Hypothalamus (tissue), 51 donors: Measurements from ENCODE around the gene WDR31.
A peak's percentile ranks its signal among the peaks of the same experiment; 100 is the strongest.
"Not testable (repeated sequence)": the region's sequence is repeated elsewhere in the genome, so short reads cannot be mapped to it uniquely, and the experiment has no call there.

Experiments
- DNase-seq, 51 donors: peaks; one replicate each; lab custom pipeline; 2025; lab: John Stamatoyannopoulos, UW

Gene WDR31

DNA sequence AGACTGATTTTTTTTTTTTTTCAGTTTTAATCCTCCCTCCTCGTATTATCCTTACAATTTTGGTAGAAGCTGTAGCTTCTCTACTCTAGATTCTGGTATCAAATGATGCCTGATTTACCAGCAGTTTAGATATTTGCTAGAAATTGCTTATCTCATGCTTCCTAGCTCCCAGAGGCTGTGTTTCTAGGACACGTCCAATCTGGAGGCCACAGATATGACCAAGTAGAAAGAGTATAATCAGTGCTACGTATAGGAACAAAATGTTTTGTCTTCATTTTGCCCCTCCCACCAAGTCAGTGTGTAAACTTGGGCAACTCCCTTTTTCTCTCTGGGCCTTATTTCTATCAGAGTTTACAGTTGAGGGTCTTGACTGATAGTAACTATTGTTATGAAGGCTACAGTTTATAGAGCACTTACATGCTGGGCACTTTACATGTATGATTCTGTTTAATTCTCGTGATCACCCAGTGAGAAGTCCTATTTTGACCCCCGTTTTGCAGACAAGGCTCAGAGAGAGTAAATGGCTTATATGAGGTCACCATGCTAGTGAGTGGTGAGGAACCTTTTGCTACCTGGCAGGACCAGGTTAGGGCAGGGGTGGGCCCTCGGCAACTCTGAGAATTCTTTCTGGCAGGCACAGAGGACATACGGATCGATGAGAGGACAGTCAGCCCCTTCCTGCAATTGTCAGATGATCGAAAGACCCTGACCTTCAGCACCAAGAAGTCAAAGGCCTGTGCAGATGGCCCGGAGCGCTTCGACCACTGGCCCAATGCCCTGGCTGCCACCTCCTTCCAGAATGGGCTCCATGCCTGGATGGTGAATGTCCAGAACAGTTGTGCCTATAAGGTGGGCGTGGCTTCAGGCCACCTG is 29.1 kb upstream of the WDR31 start:
- DNase-seq: no peak

DNA sequence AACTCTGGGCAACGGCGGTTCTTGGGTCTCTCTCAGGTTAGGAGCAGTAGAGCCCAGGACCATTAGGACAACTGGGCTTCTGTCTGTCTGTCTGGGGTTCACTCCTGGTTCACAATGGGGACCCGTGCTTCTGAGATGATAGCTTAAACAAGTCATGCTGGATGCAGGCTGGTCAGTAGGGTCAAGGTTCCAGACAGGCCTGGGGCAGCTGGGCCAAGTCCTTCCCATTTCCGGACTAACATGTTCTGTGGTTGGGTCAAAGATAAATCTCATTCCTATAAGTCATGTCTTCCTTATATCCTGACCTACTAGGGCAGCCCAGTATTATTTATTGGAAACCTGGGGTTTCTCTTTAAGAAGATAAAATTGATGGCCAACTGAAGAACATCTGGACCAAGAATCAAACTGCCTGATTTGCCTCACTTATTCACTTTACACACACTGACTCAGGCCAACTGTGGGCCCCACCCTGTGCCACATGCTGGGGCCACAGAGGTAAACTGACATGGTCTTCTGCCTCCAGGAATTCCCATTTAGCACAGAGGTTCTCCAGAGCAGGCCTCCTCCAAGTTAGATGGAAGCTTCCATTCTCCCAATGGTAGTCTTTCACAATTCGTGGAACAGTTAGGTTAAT is 28.4 kb upstream of the WDR31 start:
- no peak for DNase-seq

DNA sequence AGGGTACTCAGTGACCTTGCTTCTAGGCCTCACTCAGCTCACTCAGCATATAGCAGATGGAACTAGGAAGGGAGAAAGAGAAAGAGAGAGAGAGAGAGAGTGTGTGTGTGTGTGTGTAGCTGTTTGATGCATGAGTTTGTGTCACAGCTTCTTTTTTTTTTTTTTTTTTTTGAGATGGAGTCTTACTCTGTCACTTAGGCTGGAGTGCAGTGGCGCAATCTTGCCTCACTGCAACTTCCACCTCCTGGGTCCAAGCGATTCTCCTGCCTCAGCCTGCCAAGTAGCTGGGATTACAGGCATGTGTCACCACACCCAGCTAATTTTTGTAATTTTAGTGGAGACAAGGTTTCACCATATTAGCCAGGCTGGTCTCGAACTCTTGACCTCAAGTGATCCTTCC is 25.6 kb upstream of the WDR31 start:
- DNase-seq: not testable (repeated sequence)

DNA sequence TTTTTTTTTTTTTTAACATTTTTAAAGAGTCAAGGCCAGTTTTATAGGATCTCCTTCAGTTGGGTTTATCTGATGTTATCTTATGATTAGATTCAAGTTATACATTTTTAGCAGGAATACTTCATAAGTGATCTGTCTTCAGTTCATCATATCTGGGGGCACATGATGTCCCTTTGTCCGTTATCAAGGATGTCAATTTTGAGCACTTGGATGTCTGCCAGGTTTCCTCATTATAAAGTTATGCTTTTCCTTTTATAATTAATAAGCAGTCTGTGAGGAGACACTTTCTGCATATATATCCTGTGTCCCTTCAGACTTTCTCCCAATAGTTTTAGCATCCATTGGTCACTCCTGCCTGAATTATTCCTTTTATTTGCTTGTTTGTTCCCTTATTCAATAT is 24.9 kb upstream of the WDR31 start:
- DNase-seq: no peak

DNA sequence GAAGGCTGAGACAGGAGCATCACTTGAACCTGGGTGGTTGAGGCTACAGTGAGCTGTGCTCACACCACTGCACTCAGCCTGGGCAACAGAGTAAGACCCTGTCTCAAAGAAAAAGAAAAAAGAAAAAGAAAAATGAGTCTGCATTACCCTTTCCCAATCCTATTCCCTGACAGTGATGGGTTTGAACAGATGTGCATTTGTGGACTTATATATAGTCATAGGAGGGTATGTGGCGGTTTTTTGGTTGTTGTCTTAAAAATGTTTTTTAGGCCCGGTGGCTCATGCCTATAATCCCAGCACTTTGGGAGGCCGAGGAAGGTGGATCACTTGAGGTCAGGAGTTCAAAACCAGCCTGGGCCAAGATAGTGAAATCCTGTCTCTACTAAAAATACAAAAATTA is 23.3 kb upstream of the WDR31 start:
- DNase-seq: no peak

DNA sequence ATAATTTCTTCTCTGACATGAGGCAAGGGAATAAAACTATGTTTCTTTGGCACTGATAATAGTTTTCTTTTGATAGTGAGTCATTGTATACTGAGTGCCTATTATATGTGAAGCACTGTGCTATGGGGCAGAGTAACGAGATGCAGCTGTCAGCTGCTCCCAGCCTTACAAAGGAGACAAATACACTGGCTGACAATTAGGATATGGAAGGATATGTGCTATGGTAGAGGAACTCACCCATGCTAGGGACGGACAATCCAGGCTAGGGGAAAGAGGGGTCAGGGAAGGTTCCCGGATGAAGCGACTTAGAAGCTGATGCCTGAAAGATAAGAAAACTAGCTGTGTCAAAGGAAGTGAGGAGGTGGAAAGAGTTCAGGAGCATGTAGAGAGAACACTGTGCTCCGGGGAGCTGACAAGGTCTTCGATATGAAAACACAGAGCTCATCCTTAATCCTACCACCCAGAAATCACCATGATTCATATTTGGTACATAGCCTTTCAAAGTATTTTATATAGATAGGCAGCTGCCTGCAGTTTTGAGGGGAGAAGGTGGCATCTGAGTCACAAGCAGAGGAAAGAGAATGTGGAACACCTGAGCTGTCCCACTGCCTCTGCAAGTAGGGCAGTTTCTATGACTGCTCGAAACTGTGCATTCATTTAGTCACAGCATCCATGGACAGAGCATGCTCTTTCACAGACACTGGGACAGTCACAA is 21.4 kb upstream of the WDR31 start:
- DNase-seq: peak in 3 of 51 donors; percentile 12 to 69 (median 25)

DNA sequence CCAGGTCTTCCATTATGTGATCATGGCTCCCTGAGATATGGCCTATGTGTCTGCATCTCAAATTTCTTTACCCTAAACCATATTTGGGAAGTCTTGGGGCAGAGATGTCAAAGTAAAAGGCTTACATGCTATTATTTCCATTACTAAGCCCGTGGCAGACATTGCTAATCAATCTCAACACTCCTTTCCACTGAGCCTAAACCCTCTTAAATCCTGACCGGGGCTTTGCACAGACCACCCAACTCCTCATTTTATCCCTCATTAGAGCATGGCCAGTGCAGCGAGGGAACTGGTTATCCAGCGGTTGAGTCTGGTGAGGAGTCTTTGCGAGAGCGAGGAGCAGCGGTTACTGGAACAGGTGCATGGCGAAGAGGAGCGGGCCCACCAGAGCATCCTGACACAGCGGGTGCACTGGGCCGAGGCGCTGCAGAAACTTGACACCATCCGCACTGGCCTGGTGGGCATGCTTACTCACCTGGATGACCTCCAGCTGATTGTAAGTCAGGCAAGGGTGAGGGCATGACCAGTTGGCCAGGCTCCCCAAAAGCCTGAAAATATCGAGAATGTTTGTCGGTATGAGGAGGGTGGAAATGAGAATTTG is 20.3 kb upstream of the WDR31 start:
- DNase-seq: no peak

DNA sequence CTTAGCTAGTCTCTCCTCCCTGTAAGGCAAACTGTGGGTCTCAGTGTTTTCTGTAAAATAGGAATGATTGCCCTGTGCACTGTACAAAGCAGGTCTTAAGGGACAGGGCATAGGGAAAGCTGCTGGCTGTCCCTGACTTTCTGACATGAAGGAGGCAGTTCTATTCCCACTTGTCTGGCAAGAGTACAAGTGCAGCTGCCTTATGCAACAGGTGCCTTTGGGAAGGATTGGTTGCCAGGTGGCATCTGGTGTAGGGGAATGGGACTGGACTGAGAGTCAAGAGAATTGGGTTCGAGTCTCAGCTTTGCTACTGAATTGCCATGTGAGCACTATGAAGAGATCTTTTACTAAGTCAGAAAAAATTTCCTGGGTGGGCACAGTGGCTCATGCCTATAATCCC is 19.3 kb upstream of the WDR31 start:
- DNase-seq: no peak

DNA sequence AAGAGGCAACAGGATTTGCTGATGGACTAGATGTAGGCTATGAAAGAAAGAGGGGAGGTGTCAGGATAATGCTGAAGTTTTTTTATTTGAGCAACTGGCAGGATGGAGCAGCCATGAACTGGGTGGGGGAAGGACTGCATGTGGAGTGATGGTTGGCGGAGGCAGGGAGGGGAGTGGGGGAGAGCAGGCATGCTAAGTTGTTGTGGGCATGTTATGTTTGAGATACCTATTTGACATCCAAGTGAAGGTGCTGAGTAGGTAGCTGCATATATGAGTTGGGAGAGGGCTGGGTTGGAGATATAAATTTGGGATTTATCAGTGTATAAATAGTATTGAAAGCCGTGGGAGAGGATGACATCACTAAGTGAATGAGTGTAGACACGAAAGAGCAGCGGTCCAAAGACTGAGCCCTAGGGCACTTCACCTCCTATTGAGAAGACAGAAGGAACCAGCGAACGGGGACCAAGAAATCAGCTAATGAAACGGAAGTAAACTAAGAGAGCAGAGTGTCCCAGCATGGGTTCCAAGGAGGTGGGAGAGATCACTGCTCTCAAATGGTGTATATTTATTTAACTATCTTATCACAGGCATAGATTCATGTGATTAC is 16.7 kb upstream of the WDR31 start:
- DNase-seq: no peak

DNA sequence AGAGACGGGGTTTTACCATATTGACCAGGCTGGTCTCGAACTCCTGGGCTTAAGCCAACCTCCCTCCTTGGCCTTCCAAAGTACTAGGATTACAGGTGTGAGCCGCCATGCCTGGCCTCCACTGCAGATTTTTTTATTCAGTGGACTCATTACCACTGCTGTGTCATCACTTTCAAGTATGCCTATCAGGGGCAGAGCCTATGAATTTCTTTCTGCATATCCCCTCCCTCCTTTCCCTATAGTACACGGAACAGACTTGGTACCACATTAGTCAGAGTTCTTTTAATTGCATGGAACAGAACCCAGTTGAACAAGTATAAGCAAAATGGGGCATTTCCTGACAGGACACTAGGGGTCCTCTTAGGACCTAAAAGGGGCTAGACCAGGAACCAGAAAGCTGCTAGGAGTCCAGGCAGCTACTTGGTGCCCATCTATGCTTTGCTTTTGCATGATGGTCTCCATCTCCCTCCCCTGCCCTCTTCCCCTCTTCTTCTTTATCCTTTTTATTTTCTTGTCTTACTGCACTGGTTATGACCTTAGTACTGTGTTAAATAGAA is 15.0 kb upstream of the WDR31 start:
- no peak for DNase-seq

DNA sequence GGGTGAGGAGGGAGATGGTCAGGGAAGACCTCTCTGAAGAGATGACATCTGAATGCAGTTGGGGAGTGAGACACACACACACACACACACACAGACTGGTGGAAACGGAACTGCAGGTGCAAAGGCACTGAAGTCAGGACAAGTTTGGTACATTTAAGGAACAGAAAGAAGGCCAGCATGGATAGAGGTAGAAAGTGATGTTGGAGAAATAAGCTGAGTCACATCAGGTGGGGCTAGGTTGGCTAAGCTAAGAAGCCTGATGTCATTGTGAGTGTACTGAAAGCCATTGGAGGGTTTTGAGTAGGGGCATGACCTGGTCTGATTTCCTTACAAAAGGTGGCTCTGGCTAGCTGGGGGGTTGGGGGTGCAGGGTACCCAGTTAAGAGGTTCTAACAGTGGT is 12.3 kb upstream of the WDR31 start:
- no peak for DNase-seq

DNA sequence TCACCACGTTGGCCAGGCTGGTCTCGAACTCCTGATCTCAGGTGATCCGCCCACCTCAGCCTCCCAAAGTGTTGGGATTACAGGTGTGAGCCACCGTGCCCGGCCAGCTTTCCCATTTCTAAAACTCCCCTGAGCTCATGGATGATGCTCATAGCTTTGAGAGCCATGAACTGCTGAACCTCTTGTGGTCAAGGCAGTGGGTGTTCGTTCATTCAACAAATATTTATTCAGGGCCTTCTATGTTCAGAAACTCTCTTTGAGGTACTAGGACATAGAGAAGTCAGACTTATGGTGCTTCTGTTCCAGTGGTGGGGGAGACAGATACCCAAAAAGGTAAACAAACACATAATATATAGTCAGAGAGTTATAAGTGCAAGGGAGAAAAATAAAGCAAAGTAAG is 11.9 kb upstream of the WDR31 start:
- DNase-seq: no peak

DNA sequence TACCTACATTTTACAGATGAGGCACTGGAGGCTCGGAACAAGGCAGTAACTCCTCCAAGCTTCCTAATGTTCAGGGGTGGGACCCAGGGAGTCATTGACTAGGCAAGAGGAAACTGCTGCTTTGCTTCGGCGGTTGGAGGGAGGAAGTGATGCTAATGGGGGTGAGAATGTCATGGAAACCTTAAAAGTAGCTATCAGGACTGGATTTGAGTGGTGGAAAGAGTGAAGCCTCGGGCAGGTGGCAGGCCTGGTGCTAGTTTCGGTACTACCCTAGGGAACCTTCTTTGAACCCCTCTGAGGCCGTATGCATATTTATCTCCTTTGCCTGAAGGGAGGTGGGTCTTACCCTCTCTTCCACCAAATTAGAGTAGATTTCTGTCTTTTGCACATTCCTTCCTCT is 10.9 kb upstream of the WDR31 start:
- DNase-seq: no peak

DNA sequence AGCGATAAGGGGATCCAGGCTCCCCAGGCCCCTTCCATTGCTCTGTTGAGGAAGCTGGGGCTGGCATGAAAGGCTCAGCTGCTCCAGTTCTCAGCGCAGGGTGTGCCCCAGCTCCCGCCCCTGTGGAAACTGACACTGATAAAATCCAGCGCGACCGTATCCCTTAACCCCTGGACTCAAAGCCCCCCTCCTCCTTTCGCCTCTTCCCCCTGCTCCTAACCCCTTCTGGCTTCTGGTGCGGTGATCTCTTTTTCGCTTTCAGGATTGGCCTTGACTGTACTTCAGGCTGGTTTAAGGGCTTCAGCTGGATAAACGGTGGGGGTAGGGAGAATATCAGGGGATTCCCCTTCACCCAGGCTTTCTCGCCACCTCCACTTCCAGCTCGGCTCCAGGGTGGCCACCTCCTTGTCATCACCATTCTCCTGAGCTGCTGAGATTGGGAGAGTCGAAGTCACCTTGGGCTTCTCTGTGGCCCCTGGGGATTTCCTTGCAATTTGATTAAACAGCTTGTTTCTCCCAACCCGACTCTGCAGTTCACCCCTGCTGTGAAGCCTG is 10.1 kb upstream of the WDR31 start:
- DNase-seq: no peak

DNA sequence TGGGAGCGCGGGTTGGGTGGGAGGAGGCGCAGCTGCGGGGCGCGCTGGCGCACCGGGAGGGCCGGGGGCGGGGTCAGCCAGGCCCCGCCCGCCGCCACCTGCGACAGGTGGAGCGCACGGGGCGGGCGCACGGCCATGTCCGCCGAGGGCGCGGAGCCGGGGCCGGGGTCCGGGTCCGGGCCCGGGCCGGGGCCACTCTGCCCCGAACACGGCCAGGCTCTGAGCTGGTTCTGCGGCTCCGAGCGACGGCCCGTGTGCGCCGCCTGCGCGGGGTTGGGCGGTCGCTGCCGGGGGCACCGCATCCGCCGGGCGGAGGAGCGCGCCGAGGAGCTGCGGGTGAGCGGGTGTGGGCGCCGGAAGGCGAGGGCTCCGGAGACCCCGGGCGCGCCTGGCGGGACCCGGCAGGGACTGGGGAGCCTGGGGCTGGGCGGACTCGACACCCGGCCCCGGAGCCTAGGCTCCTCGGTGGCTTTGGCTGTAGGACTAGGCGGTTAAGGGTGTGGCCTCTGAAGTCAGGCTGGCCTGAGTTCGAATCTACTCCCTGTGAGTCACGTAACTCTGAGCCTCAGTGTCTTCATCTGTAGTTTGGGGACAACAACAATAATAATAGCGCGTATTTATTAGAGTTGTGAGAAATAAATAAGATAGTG is 9.5 kb upstream of the WDR31 start, which contains the start of gene BSPRY:
TSS of gene BSPRY (plus strand) at position 97 of the 650 bp plus-strand sequence. CDS start at position 136, 39 bp downstream.
- DNase-seq: no peak

DNA sequence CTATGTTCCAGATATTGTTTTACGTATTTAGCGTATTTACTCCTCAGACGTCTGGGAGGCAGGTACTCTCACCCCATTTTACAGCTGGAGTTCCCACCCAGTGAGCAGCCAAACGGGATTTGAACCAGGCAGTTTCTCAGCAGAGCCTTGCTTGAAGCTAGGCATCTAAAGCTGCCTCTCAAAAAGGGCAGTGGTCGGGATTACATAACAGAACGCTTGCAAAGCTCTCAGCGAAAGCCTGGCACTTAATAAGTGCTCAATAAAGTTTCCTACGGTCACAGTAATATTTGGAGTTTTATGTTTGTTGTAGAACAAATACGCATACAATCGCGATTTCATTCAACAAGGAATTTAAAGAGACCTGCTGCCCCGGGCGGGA is 9.0 kb upstream of the WDR31 start:
- no peak for DNase-seq

DNA sequence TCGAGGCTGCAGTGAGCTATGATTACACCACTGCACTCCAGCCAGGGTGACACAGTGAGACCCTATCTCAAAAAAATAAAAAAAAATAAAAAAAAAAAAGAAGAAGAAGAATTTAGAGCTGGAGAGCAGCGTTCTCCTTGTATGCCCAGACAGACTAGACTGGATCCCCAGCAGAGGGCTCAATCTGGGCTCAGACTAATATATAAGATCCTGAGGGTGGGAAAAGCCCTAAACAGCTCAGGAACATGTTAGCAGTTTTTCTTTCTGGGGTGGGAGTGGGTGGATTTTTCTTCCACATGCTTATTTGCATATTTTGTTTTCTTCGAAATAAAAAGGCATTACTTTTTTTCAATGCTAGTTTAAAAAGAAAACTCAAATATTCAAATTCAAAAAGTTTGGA is 8.4 kb upstream of the WDR31 start:
- DNase-seq: no peak

DNA sequence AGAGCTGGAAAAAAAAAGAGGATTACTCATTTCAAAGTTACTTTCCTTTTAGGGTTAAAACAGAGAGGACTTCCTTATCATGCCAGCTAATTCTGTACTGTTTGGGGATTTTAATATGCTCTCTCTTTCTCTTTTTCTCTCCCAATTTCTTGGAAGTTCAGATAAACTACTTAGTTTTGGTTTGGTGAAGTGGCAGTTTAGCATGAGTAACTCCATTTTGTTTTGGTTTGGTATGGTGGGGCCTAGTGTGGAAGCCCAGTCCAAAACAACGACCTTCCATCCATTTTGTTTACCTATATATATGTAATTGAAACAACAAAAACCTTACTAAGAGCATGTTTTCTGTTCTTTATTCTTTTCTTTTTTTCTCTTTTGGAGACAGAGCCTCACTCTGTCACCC is 5.6 kb upstream of the WDR31 start:
- DNase-seq: no peak

DNA sequence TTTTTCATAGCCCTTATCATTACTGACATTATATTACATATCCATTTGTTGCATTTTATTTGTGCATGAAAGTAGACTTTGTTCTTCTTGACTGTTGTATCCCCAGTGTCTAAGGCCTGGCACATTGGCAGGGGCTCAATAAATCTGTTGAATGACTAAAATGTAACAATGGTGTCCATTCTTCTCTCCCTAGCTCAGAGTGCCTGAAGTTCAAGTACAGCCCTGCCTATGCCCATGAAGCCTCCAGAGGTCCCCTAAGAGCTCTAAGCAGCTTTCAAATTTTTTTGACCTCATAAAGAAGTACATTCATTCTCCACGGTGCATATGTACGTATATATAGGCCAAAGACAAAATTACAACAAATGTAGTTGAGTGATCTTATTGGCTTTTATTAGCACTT is 5.1 kb upstream of the WDR31 start:
- peak in 7 of 51 donors; percentile 6 to 48 (median 17) for DNase-seq
